ENCODE results near the gene SNAP29.
"Not testable (repeated sequence)": the region's sequence is repeated elsewhere in the genome, so short reads cannot be mapped to it uniquely, and the experiment has no call there.

The SNAP29 gene

GRCh38 chr22:20931126-20931654 lies 72.4 kb downstream of the SNAP29 start:
- TF ChIP-seq CTCF (IDR thresholded peaks at IDR 0.05; ENCODE audit: unreplicated experiment in 3 of 3), result no peak

GRCh38 chr22:20933910-20934309 lies 75.1 kb downstream of the SNAP29 start:
- Mint-ChIP-seq H3K4me3 (no peak overlapping the region), H3K27ac (no peak overlapping the region), H3K9me3 (no peaks in the 10 kb centered on the region), H3K27me3 (ENCODE audit: low read depth) (no peaks in the 10 kb centered on the region), H3K36me3 (ENCODE audit: low read depth) (peaks cover 54% of the 10 kb centered on the region), H3K4me1 (peaks cover 18% of the 10 kb centered on the region)
- no peak for TF ChIP-seq CTCF (IDR thresholded peaks at IDR 0.05; ENCODE audit: unreplicated experiment in 3 of 3)

More at GRCh38 chr22:20931126-20931654, 72.4 kb downstream of the SNAP29 start:
- Mint-ChIP-seq H3K27me3 (ENCODE audit: low read depth) (no peaks in the 10 kb centered on the region), H3K36me3 (ENCODE audit: low read depth) (peaks cover 40% of the 10 kb centered on the region), H3K27ac (no peak overlapping the region), H3K4me1 (peaks cover 3% of the 10 kb centered on the region), H3K9me3 (no peaks in the 10 kb centered on the region), H3K4me3 (no peak overlapping the region)

GRCh38 chr22:20935049-20935448 lies 76.2 kb downstream of the SNAP29 start:
- H3K9me3 Mint-ChIP-seq, result not testable (repeated sequence)

GRCh38 chr22:20935780-20936539 lies 77.2 kb downstream of the SNAP29 start:
- Mint-ChIP-seq H3K36me3 (ENCODE audit: low read depth) (peaks cover 57% of the 10 kb centered on the region), H3K4me1 (peaks cover 33% of the 10 kb centered on the region)
- not testable (repeated sequence) for H3K27me3 Mint-ChIP-seq (ENCODE audit: low read depth); H3K4me3 Mint-ChIP-seq; H3K27ac Mint-ChIP-seq; H3K9me3 Mint-ChIP-seq

More at GRCh38 chr22:20935049-20935448, 76.2 kb downstream of the SNAP29 start:
- H3K4me1 Mint-ChIP-seq, result peaks cover 24% of the 10 kb centered on the region
- H3K27ac Mint-ChIP-seq; H3K27me3 Mint-ChIP-seq (ENCODE audit: low read depth); H3K4me3 Mint-ChIP-seq: not testable (repeated sequence)
- peaks cover 52% of the 10 kb centered on the region for H3K36me3 Mint-ChIP-seq (ENCODE audit: low read depth)

- no peaks in the 10 kb centered on the region for H3K9me3 Mint-ChIP-seq
Measured at GRCh38 chr22:20937031-20937793, 78.4 kb downstream of the SNAP29 start.

More at GRCh38 chr22:20937031-20937793, 78.4 kb downstream of the SNAP29 start:
- H3K27ac Mint-ChIP-seq, result peak overlapping the region in 1 of 3 experiments; percentile 6
- H3K27me3 Mint-ChIP-seq (ENCODE audit: low read depth), result no peaks in the 10 kb centered on the region
- H3K4me1 Mint-ChIP-seq, result peaks cover 35% of the 10 kb centered on the region
- TF ChIP-seq CTCF (IDR thresholded peaks at IDR 0.05; ENCODE audit: unreplicated experiment in 3 of 3), result no peak
- H3K36me3 Mint-ChIP-seq (ENCODE audit: low read depth), result peaks cover 57% of the 10 kb centered on the region
- no peak overlapping the region for H3K4me3 Mint-ChIP-seq

All from nephron (organoid).